Measurements from ENCODE around the gene SOX6.

GRCh38 chr11:16013649-16014275 lies 342.6 kb downstream of the SOX6 start:
- TF ChIP-seq, protein P1, sequence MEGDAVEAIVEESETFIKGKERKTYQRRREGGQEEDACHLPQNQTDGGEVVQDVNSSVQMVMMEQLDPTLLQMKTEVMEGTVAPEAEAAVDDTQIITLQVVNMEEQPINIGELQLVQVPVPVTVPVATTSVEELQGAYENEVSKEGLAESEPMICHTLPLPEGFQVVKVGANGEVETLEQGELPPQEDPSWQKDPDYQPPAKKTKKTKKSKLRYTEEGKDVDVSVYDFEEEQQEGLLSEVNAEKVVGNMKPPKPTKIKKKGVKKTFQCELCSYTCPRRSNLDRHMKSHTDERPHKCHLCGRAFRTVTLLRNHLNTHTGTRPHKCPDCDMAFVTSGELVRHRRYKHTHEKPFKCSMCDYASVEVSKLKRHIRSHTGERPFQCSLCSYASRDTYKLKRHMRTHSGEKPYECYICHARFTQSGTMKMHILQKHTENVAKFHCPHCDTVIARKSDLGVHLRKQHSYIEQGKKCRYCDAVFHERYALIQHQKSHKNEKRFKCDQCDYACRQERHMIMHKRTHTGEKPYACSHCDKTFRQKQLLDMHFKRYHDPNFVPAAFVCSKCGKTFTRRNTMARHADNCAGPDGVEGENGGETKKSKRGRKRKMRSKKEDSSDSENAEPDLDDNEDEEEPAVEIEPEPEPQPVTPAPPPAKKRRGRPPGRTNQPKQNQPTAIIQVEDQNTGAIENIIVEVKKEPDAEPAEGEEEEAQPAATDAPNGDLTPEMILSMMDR (IDR thresholded peaks at IDR 0.05), result no peak
- no peak for TF ChIP-seq POLR2A (IDR thresholded peaks at IDR 0.05)
- TF ChIP-seq POLR2AphosphoS5 (IDR thresholded peaks at IDR 0.05; ENCODE audit: insufficient read depth in 1 of 2, low read depth in 1 of 2), result no peak

Data from vagina (tissue), 2 donors.